SIG-M5 (cell line): ENCODE results near the gene LIME1.
"Not testable (repeated sequence)": the region's sequence is repeated elsewhere in the genome, so short reads cannot be mapped to it uniquely, and the experiment has no call there.

Source experiments
- DNase-seq: peaks from one replicate; lab custom pipeline; 2025; lab: John Stamatoyannopoulos, UW

Gene LIME1

GRCh38 chr20:63773571-63774241 is 37.2 kb downstream of the LIME1 start:
- no peak for DNase-seq

GRCh38 chr20:63774306-63774705 is 37.8 kb downstream of the LIME1 start:
- no peak for DNase-seq

- DNase-seq = no peak
Measured at GRCh38 chr20:63775096-63775978, 38.9 kb downstream of the LIME1 start.

- not testable (repeated sequence) for DNase-seq
Measured at GRCh38 chr20:63776875-63777274, 40.4 kb downstream of the LIME1 start.

GRCh38 chr20:63777614-63778013 is 41.1 kb downstream of the LIME1 start:
- no peak for DNase-seq

- no peak for DNase-seq
Measured at GRCh38 chr20:63778034-63778752, 41.7 kb downstream of the LIME1 start.

GRCh38 chr20:63778857-63779256 is 42.4 kb downstream of the LIME1 start:
- no peak for DNase-seq

- DNase-seq = no peak
Measured at GRCh38 chr20:63781181-63781580, 44.7 kb downstream of the LIME1 start.

GRCh38 chr20:63782051-63782471 is 45.6 kb downstream of the LIME1 start:
- DNase-seq = no peak

- DNase-seq = no peak
Measured at GRCh38 chr20:63782521-63782971, 46.1 kb downstream of the LIME1 start.

- DNase-seq = no peak
Measured at GRCh38 chr20:63783970-63784369, 47.5 kb downstream of the LIME1 start.

- no peak for DNase-seq
Measured at GRCh38 chr20:63785691-63786131, 49.2 kb downstream of the LIME1 start.

GRCh38 chr20:63787302-63787701 is 50.8 kb downstream of the LIME1 start:
- no peak for DNase-seq

GRCh38 chr20:63787749-63788148 is 51.3 kb downstream of the LIME1 start:
- no peak for DNase-seq
